Endodermal cell (in vitro differentiated cells): Measurements from ENCODE around the gene E2F6. TPM values are rescaled to one million over a fixed set of nuclear protein-coding genes. Genes with fewer than 3 reads are reported as not detected.

ENCODE experiments used
- DNase-seq: peaks from one replicate; pipeline ENCODE4 v3.0.0-alpha.2; 2017
- H3K27ac ChIP-seq: 2 replicates; pipeline ENCODE4 v1.5.1; 2013; ENCODE audit warnings: mild to moderate bottlenecking, low read depth, low read length, moderate library complexity
- H3K27me3 ChIP-seq: 2 replicates; pipeline ENCODE4 v1.6.1; 2013; ENCODE audit warnings: mild to moderate bottlenecking, low read length, moderate library complexity; ENCODE audit not compliant: insufficient read depth, control insufficient read depth, poor library complexity, severe bottlenecking
- H3K36me3 ChIP-seq: 2 replicates; pipeline ENCODE4 v1.7.0; 2013; ENCODE audit warnings: mild to moderate bottlenecking, low read length, moderate library complexity; ENCODE audit not compliant: control insufficient read depth, insufficient read depth
- H3K4me1 ChIP-seq: one replicate; pipeline ENCODE4 v1.7.0; 2013; ENCODE audit warnings: low read length; ENCODE audit not compliant: control insufficient read depth, insufficient read depth
- H3K4me3 ChIP-seq: 2 replicates; pipeline ENCODE4 v1.5.1; 2013; ENCODE audit warnings: mild to moderate bottlenecking, low read length, moderate library complexity
- H3K9ac ChIP-seq: 2 replicates; pipeline ENCODE4 v1.6.1; 2013; ENCODE audit warnings: mild to moderate bottlenecking, low read length, moderate library complexity; ENCODE audit not compliant: poor library complexity, severe bottlenecking; ENCODE audit errors: extremely low read depth
- H3K9me3 ChIP-seq: 2 replicates; pipeline ENCODE4 v1.6.1; 2013; ENCODE audit warnings: mild to moderate bottlenecking, low read length, moderate library complexity; ENCODE audit not compliant: control insufficient read depth
- H3K27ac Mint-ChIP-seq: 2 replicates; pipeline ENCODE4 v1.8.0; 2020; ENCODE audit warnings: mixed read lengths
- H3K27me3 Mint-ChIP-seq: 2 replicates; pipeline ENCODE4 v1.8.0; 2021; ENCODE audit warnings: mild to moderate bottlenecking, mixed read lengths; ENCODE audit not compliant: insufficient read depth
- H3K36me3 Mint-ChIP-seq: 2 replicates; pipeline ENCODE4 v1.8.0; 2020; ENCODE audit warnings: low read depth, mixed read lengths
- H3K4me1 Mint-ChIP-seq: 2 replicates; pipeline ENCODE4 v1.8.0; 2020; ENCODE audit warnings: mixed read lengths
- H3K4me3 Mint-ChIP-seq: 2 replicates; pipeline ENCODE4 v1.8.0; 2020; ENCODE audit warnings: mild to moderate bottlenecking, moderate library complexity, mixed read lengths
- H3K9me3 Mint-ChIP-seq: 2 replicates; pipeline ENCODE4 v1.8.0; 2020; ENCODE audit warnings: mild to moderate bottlenecking, mixed read lengths
- CTCF ChIP-seq: fragments of 200-600 bp; sonication (generic); conservative IDR thresholded peaks from 2 replicates; pipeline ENCODE4 v1.5.0; 2021; ENCODE audit warnings: antibody characterized with exemption, mild to moderate bottlenecking
- WGBS, 2 experiments: methylation state at CpG; one replicate each; pipeline versions ENCODE4 v1.1.5 to v1.1.7; 2013; ENCODE audit warnings: missing lambda C conversion rate in 2 of 2, mixed read lengths in 1 of 2; ENCODE audit not compliant: insufficient coverage in 1 of 2, insufficient read length in 1 of 2; 5-methylcytosine and 5-hydroxymethylcytosine counted together
- total RNA-seq, 2 donors: library from RNA; stranded (reverse); fragmentation: NEBNext Ultra II Directional in 1 of 2; extraction: Animal tissue kit (Norgen Biotek cat#: 25700) in 1 of 2; gene quantifications; 2 replicates in 1 of 2; 3 replicates in 1 of 2; pipeline ENCODE4 v1.2.1, GENCODE V29; 2021

E2F6 gene
- total RNA-seq, 2 donors from 2014 or later: 24.9 to 30.3 TPM

- TF ChIP-seq CTCF: no peak
- no peaks in the 10 kb centered on the region for H3K27me3 ChIP-seq
- Mint-ChIP-seq H3K36me3 (peaks cover 9% of the 10 kb centered on the region), H3K4me3 (peak overlapping the region; percentile 98), H3K9me3 (no peaks in the 10 kb centered on the region), H3K27ac (no peak overlapping the region), H3K4me1 (peaks cover 31% of the 10 kb centered on the region), H3K27me3 (peaks cover 7% of the 10 kb centered on the region)
- 17 to 42% methylated on average over 19 to 61 of the region's 61 CpGs for WGBS, 2 experiments
- peaks cover 5% of the 10 kb centered on the region for H3K4me1 ChIP-seq
- H3K4me3 ChIP-seq: peak overlapping the region; percentile 72
- H3K9ac ChIP-seq: peak overlapping the region; percentile 34
- H3K27ac ChIP-seq: peak overlapping the region; percentile 25
- peaks cover 16% of the 10 kb centered on the region for H3K36me3 ChIP-seq
- peak; percentile 76 for DNase-seq
- H3K9me3 ChIP-seq: no peaks in the 10 kb centered on the region
Observed at GRCh38 chr2:11481789-11482472, 16.0 kb upstream of the E2F6 start.

GRCh38 chr2:11481426-11481788 is 15.4 kb upstream of the E2F6 start:
- Histone ChIP-seq H3K36me3 (peaks cover 13% of the 10 kb centered on the region), H3K9ac (peak overlapping the region; percentile 34), H3K27ac (peak overlapping the region; percentile 25), H3K27me3 (no peaks in the 10 kb centered on the region), H3K4me3 (peak overlapping the region; percentile 72), H3K4me1 (peaks cover 5% of the 10 kb centered on the region), H3K9me3 (no peaks in the 10 kb centered on the region)
- H3K4me1 Mint-ChIP-seq: peaks cover 31% of the 10 kb centered on the region
- H3K36me3 Mint-ChIP-seq: peaks cover 8% of the 10 kb centered on the region
- no peak overlapping the region for H3K27ac Mint-ChIP-seq
- peak overlapping the region; percentile 98 for H3K4me3 Mint-ChIP-seq
- no peaks in the 10 kb centered on the region for H3K9me3 Mint-ChIP-seq
- 54 to 68% methylated on average over 3 to 6 of the region's 6 CpGs for WGBS, 2 experiments
- TF ChIP-seq CTCF: no peak
- DNase-seq: no peak
- H3K27me3 Mint-ChIP-seq: peaks cover 7% of the 10 kb centered on the region

- Histone ChIP-seq H3K9ac (no peak overlapping the region), H3K9me3 (no peaks in the 10 kb centered on the region), H3K27me3 (no peaks in the 10 kb centered on the region), H3K4me1 (peaks cover 5% of the 10 kb centered on the region), H3K36me3 (peaks cover 7% of the 10 kb centered on the region), H3K4me3 (no peak overlapping the region), H3K27ac (no peak overlapping the region)
- WGBS, 2 experiments: 90 to 92% methylated on average over 7 of the region's 7 CpGs
- peaks cover 7% of the 10 kb centered on the region for H3K27me3 Mint-ChIP-seq
- DNase-seq: no peak
- H3K36me3 Mint-ChIP-seq: peaks cover 6% of the 10 kb centered on the region
- H3K9me3 Mint-ChIP-seq: no peaks in the 10 kb centered on the region
- peaks cover 30% of the 10 kb centered on the region for H3K4me1 Mint-ChIP-seq
- H3K4me3 Mint-ChIP-seq: peak overlapping the region; percentile 98
- no peak for TF ChIP-seq CTCF
- H3K27ac Mint-ChIP-seq: no peak overlapping the region
Observed at GRCh38 chr2:11480859-11481258, 14.9 kb upstream of the E2F6 start.
